Mucosa of stomach (tissue), 1 donor: ENCODE data around the gene HDAC11.
"Not testable (repeated sequence)": the region's sequence is repeated elsewhere in the genome, so short reads cannot be mapped to it uniquely, and the experiment has no call there.

ENCODE experiments used
- H3K27me3 ChIP-seq: one replicate; pipeline ENCODE4 v1.7.0; 2013; ENCODE audit warnings: mild to moderate bottlenecking, low read length; ENCODE audit not compliant: control insufficient read depth, insufficient read depth
- H3K36me3 ChIP-seq: one replicate; pipeline ENCODE4 v1.7.0; 2013; ENCODE audit warnings: low read length; ENCODE audit not compliant: control insufficient read depth, insufficient read depth
- H3K4me1 ChIP-seq: one replicate; pipeline ENCODE4 v1.7.0; 2013; ENCODE audit warnings: mild to moderate bottlenecking, low read length; ENCODE audit not compliant: control insufficient read depth, insufficient read depth
- H3K4me3 ChIP-seq: one replicate; pipeline ENCODE4 v1.7.0; 2013; ENCODE audit warnings: low read length
- H3K9ac ChIP-seq: one replicate; pipeline ENCODE4 v1.7.0; 2013; ENCODE audit warnings: mild to moderate bottlenecking, low read length, moderate library complexity
- H3K9me3 ChIP-seq: one replicate; pipeline ENCODE4 v1.7.0; 2013; ENCODE audit warnings: mild to moderate bottlenecking, low read length, moderate library complexity; ENCODE audit not compliant: control insufficient read depth
- donor health status: Pancreatic carcinoma.

Gene HDAC11

DNA sequence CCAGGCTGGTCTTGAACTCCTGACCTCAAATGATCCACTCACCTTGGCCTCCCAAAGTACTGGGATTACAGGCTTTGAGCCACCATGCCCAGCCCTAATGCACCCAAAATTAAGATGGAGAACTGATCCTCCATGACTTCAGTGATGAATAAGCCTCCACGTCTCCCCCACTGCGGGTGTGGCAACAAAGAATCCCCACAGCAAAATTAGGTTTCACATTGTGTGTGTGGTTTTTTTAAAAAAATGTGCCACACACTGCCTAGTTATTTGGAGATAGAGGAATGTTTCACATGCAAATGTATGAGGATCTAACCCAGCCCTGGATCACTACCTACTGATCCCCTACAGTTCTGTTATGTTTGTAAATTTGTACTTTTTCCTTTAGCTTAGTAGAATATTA is 17.3 kb downstream of the HDAC11 start:
- no peak overlapping the region for H3K4me3 ChIP-seq
- no peaks in the 10 kb centered on the region for H3K36me3 ChIP-seq
- peaks cover 10% of the 10 kb centered on the region for H3K4me1 ChIP-seq
- H3K9me3 ChIP-seq: no peaks in the 10 kb centered on the region
- H3K27me3 ChIP-seq: no peaks in the 10 kb centered on the region
- H3K9ac ChIP-seq: no peak overlapping the region

DNA sequence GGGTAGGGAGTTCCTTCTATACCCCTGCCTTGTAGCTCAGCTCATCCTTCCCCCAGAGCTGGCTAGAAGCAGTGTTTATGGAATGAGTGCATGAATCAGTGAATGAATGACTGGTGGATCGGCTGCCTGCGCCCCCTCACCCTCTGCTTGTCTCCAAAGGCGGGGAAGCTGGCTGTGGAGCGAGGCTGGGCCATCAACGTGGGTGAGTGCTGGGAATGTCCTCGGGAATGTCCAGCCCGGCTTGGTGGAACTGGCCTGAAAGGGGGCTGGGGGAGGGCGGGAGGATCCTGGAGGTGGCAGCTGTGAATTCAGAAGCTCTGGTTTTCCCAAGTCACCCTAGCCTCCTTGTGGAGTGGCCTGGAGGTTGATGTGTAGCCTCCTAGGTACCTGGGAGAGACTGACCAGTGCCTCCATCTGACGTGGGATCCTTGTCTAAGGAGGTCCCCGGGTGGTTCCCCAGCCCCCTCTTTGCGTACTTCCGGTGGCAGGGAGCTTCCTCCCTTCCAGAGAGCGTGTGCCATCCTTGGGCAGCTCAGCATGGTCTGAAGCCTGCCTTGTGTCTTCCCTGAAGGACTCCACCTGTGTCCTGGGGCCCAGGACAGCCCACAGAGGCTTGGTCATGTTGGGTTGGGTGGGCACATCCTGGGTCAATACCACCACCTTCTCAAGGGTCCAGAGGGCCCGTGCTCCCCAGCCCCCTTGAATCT is 18.4 kb downstream of the HDAC11 start:
- peaks cover 10% of the 10 kb centered on the region for H3K4me1 ChIP-seq
- H3K9ac ChIP-seq: no peak overlapping the region

DNA sequence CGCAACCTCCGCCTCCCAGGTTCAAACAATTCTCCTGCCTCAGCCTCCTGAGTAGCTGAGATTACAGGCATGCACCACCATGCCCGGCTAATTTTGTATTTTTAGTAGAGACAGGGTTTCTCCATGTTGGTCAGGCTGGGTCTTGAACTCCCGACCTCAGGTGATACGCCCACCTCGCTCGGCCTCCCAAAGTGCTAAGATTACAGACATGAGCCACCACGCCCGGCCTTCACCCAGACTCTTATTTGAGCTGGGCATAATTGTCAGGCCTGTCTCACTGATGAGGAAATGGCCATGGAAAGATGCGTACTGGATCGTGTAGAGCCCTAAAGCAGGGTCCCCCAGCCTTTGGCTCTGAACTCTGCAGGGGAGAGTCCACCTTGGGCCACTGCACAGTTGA is 19.1 kb downstream of the HDAC11 start:
- H3K4me3 ChIP-seq, H3K9me3 ChIP-seq, H3K36me3 ChIP-seq, H3K9ac ChIP-seq, H3K4me1 ChIP-seq, H3K27me3 ChIP-seq: not testable (repeated sequence)

More for the DNA sequence above, 18.4 kb downstream of the HDAC11 start:
- H3K27me3 ChIP-seq: no peaks in the 10 kb centered on the region
- no peaks in the 10 kb centered on the region for H3K9me3 ChIP-seq
- H3K36me3 ChIP-seq: no peaks in the 10 kb centered on the region
- no peak overlapping the region for H3K4me3 ChIP-seq

DNA sequence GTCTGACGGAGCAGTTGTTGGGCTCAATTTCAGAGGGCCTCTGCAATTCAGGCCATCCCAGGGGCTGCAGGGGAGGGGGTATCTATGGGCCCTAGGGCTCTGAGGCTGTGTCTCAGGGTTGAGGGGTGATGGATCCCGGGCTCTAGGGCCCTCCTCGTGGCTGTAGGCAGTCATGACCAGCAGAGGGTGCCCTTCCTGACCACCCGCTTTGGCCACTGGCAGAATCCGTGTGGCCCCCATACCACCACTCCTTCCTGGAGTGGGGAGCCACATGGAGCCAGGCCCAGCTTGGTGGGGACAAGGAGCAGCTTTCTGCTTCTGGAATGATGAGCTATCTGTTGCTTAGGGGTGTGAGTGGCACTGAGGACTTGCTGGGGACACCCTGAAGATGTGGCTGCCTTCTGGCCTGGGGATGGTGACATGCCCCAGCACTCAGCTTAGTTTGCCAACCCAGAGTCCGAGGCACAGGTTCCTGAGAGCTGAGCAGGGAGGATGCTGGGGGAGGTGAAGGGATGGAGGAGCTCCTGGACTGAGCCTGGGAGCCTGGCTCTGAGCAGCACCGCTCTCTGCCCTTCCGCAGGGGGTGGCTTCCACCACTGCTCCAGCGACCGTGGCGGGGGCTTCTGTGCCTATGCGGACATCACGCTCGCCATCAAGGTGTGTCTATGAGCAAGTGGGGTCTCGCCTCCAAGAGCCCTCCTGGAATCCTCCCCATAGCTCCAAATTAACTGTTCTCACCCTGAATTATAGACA is 20.2 kb downstream of the HDAC11 start:
- H3K27me3 ChIP-seq: no peaks in the 10 kb centered on the region
- H3K36me3 ChIP-seq: no peaks in the 10 kb centered on the region
- no peaks in the 10 kb centered on the region for H3K9me3 ChIP-seq
- no peak overlapping the region for H3K9ac ChIP-seq
- peaks cover 10% of the 10 kb centered on the region for H3K4me1 ChIP-seq
- H3K4me3 ChIP-seq: no peak overlapping the region

DNA sequence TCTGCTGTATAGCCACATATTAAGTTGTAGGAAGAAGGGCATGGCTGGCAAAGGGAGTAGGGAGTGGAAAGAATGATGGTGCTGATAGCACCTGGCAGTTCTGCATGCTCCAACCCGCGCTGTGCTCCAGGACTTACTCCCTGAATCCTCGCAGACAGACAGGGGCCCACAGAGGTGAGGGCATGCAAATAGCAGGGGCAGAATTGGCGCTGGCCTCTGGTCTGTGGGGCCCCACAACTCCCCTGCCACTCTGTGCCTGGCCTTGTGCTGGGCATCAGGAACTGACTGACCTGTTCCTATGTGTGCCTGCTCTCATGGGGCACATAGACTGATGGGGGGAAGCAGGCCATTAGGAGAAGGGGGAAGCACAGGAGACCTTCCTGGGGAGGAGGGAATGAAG is 20.9 kb downstream of the HDAC11 start:
- Histone ChIP-seq H3K4me1 (peaks cover 6% of the 10 kb centered on the region), H3K9ac (no peak overlapping the region), H3K27me3 (no peaks in the 10 kb centered on the region), H3K4me3 (no peak overlapping the region), H3K36me3 (no peaks in the 10 kb centered on the region), H3K9me3 (no peaks in the 10 kb centered on the region)

DNA sequence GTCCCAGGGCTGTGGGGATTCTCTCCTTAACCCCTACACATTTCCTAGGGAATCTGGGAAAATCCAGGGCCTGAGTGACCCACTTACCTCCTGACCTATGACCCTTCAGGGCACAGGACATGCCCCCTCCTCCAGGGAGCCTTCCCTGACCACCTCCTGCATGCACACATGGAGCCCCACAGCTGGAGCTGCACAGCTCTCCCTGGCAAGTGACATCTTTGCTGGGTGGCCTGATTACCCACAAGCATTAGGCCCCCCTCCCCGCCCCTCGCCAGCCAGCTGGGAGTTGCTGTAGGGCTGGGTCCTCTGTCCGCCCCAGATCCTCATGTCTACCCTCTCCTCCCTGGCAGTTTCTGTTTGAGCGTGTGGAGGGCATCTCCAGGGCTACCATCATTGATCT is 21.4 kb downstream of the HDAC11 start:
- H3K4me3 ChIP-seq: no peak overlapping the region
- no peaks in the 10 kb centered on the region for H3K9me3 ChIP-seq
- peaks cover 1% of the 10 kb centered on the region for H3K4me1 ChIP-seq
- no peaks in the 10 kb centered on the region for H3K27me3 ChIP-seq
- H3K9ac ChIP-seq: no peak overlapping the region
- no peaks in the 10 kb centered on the region for H3K36me3 ChIP-seq

DNA sequence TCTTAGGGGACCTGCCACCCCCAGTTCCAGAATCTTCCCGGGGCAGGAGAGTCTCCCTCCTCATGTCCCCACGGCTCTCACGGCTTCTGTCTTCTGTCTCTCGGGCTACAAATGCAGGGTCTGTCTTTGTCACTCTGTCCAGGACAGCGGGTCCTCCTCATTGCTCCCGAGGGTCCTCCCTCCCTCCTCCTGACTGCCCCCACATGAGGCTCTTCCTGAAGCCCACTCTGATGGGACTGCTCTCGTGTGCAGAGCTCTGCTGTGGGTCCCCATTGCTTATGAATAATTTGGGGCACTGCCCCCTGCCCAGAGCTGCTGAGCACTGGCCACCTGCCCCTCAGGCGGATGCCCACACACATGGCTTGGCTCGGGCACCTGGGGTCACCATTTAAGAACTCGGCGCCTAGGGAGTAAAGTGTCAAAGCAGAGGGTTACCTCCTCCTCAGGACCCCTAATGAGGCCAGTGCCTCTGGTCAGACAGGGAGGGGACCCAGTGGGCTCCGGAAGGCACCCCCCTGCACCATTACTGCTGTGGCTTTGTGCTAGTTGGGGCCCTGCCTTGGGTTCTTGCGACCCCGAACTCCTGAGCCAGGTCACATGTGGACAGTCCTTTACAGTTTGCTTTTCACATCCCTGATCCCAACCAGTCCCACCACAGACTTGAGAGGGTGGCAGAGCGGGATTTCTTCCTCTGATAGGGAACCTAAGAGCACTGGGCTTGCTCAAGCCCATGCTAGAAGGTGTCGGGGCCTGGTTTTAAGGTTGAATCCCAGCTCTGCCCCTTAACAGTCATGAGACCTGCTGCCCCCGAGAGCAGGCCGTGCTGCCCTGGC is 22.1 kb downstream of the HDAC11 start:
- Histone ChIP-seq H3K4me1 (no peaks in the 10 kb centered on the region), H3K9ac (no peak overlapping the region), H3K36me3 (no peaks in the 10 kb centered on the region), H3K9me3 (no peaks in the 10 kb centered on the region), H3K4me3 (no peak overlapping the region), H3K27me3 (no peaks in the 10 kb centered on the region)

DNA sequence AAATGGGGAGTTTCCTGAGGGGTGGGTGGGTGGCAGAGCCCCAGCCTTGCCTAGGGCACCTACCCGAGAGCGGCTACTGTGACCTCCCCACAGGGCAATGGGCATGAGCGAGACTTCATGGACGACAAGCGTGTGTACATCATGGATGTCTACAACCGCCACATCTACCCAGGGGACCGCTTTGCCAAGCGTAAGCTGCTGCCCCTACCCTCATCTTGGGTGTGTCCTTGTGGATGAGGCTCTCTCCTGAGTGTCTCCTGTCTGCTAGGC is 22.6 kb downstream of the HDAC11 start:
- Histone ChIP-seq H3K36me3 (no peaks in the 10 kb centered on the region), H3K4me1 (no peaks in the 10 kb centered on the region), H3K27me3 (no peaks in the 10 kb centered on the region)

DNA sequence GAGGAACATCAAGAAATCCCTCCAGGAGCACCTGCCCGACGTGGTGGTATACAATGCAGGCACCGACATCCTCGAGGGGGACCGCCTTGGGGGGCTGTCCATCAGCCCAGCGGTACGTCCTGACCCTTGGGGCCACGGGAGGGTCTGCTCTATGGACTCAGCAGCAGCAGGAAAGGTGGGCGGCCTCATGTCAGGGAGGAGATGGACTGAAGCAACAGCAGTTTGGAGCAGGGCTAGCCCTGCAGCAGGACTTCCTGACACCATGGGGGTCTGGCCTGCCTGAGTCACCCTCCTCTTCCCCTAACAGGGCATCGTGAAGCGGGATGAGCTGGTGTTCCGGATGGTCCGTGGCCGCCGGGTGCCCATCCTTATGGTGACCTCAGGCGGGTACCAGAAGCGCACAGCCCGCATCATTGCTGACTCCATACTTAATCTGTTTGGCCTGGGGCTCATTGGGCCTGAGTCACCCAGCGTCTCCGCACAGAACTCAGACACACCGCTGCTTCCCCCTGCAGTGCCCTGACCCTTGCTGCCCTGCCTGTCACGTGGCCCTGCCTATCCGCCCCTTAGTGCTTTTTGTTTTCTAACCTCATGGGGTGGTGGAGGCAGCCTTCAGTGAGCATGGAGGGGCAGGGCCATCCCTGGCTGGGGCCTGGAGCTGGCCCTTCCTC is 24.2 kb downstream of the HDAC11 start:
- Histone ChIP-seq H3K4me3 (no peak overlapping the region), H3K4me1 (no peaks in the 10 kb centered on the region), H3K9me3 (no peaks in the 10 kb centered on the region), H3K36me3 (no peaks in the 10 kb centered on the region), H3K27me3 (no peaks in the 10 kb centered on the region), H3K9ac (no peak overlapping the region)

More for the DNA sequence above, 22.6 kb downstream of the HDAC11 start:
- no peak overlapping the region for H3K4me3 ChIP-seq
- H3K9me3 ChIP-seq: no peaks in the 10 kb centered on the region
- H3K9ac ChIP-seq: no peak overlapping the region

DNA sequence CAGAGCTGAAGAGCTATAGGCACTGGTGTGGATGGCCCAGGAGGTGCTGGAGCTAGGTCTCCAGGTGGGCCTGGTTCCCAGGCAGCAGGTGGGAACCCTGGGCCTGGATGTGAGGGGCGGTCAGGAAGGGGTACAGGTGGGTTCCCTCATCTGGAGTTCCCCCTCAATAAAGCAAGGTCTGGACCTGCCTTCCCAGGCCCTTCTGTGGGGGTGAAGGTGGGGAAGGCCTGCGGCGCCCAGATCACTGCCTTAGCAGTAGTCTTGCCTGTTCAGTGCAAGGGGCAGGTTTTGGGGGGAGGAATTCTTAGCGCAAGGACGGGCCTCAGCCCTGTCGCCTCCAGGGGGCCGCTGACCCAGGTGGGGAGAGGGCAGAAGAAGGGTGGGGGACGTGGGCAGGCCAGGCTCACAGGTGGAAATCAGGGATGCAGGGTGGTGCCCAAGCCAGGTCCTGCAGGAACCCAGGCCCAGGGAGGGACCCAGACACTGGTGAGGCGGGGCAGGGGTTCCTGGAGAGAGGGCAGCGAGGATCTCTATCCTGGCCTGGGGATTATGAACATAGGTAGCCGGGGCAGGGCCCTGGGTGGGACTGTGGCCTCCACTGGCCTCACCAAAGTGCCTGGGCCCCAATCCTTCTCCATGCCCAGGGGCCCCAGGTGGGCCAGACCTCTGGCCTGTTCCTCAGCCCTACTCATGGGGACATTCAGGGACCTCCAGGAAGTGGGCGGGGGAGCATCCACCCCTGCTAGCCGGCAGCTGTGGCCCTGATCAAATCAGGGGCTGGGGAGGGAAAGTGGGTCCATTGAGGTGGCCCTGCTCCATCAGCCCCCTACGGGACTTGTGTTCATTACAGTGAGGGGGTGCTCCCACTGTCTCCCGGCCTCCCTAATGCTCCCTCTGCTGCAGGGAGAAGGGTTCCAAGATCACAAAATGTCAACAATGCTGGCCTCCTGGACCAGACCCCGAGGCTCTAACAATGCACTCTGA is 25.3 kb downstream of the HDAC11 start:
- Histone ChIP-seq H3K9ac (no peak overlapping the region), H3K36me3 (no peaks in the 10 kb centered on the region), H3K4me3 (no peak overlapping the region), H3K27me3 (no peaks in the 10 kb centered on the region), H3K4me1 (no peaks in the 10 kb centered on the region), H3K9me3 (no peaks in the 10 kb centered on the region)

DNA sequence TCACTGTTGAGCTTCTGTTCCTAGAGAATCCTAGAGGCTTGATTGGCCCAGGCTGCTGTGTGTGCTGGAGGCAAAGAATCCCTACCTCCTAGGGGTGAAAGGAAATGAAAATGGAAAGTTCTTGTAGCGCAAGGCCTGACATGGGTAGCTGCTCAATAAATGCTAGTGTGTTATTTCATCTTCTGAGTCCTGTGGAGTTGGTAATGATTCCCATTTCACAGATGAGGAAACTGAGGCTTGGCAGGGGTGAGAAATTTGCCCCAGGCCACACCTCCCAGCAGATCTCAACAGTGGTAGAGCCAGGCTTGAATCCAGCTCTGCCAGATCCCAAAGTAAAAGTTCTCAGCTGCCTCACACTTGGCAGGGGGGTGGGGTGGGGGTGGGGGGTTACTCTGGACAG is 26.1 kb downstream of the HDAC11 start:
- Histone ChIP-seq H3K27me3 (no peaks in the 10 kb centered on the region), H3K9me3 (no peaks in the 10 kb centered on the region), H3K9ac (no peak overlapping the region), H3K4me1 (no peaks in the 10 kb centered on the region), H3K4me3 (no peak overlapping the region), H3K36me3 (no peaks in the 10 kb centered on the region)
